COR-L47 (cell line): ENCODE results near the gene GCN1.

Source experiments
- DNase-seq: peaks from one replicate; lab custom pipeline; 2025; lab: John Stamatoyannopoulos, UW

The GCN1 gene

DNA sequence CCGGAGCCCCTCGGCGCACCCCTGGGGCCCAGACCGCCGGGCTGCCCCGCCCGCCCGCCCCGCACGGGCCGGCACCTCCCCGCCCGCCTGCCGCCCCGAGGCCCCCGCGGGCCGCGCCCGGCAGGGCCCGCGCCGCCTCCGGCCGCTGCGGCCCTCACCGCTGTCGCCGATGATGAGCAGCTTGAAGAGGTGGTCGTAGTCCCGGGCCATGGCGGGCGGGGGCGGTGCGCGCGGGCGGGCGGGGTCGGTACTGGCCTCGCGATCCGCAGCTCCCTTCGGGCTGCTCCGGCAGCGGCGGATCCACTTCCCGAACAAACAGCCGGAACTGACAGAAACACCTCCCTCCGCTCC lies 78.1 kb downstream of the GCN1 start, which contains the start of gene RAB35:
TSS of gene RAB35 (minus strand) at position 313 of the 351 bp plus-strand sequence. CDS start at position 210, 103 bp downstream.
- no peak for DNase-seq

DNA sequence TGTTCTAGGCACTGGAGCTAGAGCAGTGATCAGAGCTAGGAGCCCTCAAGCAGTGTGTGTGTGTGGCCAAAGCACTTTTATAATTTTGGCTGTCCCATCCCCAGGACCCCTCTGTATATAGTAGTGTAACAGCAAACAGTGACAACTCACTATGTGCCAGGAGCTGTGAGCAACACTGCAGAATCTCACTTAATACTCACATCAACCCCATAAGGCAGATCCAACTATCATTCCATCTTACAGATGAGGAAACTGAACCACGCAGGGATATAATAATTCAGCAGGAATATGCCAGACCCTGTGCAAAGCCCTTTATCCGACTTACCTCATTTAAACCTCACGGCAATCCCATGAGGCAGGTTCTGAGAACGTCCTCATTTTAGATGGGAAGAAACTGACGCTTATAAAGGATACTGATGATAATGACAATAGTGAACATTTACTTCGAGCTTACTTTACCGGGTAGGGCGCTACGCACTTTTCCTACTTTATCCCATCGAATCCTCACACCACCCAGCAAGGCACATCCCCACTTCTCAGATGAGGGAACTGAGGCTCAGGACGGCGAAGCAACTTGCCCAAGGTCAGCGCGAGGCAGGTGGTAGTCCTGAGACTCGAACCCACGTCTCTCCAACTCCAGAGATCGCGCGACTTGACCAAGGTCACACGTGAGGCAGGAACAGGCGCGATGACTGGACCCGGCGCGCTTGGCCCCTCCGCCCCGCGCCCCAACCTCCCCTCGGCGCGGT lies 78.6 kb downstream of the GCN1 start:
- DNase-seq, result peak; percentile 29

DNA sequence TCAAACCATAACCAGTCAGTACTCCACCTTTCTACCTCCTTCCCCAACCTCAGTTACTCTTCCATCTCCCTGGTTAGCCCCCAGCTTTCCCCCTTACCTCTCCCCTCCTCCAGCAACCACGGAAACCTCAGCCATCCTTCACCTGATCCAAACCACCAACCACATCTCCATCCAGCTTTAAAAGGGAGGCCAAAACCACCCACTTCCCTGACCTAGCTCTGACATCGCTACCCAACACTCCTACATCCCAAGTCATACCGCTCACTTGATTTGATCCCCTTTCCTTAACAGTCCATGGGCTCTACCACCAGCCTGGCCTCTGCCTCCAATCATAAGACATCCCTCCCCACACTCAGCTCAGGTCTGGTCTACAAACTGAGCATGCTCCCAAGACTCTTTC lies 79.4 kb downstream of the GCN1 start:
- no peak for DNase-seq

DNA sequence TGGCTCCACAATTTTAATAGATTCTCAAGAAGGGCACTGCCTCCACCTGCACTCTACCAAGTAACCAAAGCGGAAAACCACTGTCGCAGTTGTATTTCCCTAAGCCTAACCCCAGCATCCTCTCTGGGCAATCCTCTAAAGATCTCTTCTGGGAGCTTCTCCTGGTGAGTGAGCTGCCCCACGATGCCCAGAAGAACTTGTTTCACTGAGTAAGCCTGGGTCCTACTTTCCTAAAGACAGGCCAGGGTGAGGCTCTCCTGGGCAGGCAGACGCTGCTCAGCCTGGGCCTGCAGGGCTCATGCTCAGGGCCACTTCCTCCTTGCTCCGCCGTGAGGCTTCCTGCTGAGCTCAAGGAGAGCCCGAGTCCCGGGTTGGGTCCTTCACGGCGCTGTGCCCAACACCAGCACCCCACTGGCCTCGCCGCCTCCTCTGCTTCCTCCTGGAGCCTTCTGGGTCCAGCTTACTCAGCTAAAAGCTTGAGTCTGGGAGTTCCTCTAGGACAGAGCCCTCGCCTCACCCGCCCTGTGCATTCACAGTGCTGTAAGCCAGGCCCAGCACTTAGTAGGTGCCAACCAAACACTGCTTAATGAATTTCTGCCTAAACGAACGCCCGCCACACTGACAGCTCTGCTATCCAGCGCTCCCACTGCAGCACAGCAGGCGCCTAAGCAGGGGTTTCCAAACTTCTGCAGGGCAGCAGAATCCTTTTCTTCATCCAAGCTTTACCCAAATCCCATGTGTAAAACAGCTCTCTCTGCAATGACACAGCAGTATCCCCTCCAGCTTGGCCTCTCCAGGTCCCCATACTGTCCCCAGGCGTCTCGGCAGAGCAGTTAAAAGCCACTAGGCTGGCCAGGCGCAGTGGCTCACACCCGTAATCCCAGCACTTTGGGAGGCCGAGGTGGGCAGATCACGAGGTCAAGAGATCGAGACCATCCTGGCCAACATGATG lies 83.7 kb downstream of the GCN1 start:
- DNase-seq, result no peak

DNA sequence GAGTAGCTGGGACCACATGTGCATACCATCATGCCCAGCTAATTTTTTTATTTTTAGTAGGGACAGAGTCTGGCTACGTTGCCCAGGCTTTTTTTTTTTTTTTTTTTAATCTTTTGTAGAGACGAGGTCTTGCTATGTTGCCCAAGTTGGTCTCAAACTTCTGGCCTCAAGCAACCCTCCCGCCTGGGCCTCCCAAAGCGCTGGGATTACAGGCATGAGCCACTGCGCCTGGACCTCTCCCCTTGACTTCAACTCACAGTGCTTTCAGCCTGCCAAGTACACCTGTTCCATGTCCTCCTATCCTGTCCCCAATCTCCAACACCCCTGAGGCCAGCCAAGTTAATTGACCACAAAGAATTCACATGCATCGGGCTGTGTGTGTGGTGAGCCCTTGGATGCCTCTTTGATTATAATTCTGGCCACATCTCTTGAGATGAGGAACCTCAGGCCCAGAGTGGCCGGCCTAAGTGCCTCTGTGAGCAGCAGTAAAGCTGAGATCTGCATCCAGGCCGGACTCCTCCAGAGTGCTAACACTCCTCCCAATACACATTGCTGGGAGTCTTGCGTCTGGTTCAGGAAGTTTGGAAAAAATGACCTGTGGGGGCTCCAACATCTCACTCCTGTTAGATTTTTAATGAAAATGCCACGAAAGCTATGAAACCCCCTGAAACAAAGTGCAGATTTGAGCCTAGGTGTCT lies 84.8 kb downstream of the GCN1 start:
- no peak for DNase-seq

DNA sequence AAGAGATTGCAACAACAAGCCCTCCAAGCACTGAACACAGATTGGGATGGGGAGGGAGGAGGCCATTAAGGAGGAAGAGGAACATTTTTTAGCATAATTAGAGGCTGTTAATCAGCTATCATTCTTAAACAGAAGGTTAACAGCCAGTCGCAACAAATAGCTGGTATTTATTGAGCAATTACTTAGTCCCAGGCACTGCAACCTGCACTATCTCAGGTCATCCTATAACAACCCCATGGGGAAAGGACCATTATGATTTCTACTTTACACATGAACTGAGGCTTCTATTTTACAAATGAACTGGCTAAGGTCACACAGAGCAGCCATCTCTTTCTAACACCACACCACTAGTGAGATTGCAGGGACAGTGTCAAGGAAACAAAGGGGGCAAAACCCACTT lies 88.4 kb downstream of the GCN1 start:
- no peak for DNase-seq

DNA sequence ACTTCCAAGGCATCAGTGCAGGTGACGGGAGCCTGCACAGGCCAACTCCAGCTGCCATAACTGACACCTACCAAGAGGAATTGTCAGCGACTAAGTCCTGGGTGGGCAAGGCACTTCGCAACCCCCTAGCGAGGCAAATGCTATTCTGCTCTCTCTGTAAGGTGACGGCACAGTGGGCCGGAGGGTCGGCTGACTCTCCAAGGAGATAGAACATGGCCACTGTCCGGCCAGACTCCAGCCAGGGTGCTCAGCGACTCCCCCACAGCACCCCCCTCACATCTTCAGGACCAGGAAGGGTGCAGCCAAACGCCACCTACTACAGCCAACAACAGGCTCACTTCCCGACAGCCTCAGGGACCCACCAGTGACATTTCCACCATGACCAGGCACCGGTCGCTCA lies 91.1 kb downstream of the GCN1 start:
- DNase-seq, result no peak

DNA sequence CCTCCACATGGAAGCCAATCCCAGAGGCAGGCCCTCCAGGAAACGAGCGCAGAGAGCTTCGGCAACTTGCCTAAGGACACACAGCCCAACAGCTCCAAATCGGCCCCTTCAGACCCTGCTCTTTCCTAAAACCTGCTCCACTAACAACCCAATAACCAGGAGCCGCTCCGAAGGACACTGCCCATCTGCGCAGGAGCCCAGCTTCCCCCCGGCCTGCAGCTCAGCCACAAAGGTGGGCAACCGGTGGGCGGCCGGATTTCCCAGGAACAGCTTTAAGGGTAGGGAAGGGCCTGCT lies 91.5 kb downstream of the GCN1 start:
- no peak for DNase-seq

DNA sequence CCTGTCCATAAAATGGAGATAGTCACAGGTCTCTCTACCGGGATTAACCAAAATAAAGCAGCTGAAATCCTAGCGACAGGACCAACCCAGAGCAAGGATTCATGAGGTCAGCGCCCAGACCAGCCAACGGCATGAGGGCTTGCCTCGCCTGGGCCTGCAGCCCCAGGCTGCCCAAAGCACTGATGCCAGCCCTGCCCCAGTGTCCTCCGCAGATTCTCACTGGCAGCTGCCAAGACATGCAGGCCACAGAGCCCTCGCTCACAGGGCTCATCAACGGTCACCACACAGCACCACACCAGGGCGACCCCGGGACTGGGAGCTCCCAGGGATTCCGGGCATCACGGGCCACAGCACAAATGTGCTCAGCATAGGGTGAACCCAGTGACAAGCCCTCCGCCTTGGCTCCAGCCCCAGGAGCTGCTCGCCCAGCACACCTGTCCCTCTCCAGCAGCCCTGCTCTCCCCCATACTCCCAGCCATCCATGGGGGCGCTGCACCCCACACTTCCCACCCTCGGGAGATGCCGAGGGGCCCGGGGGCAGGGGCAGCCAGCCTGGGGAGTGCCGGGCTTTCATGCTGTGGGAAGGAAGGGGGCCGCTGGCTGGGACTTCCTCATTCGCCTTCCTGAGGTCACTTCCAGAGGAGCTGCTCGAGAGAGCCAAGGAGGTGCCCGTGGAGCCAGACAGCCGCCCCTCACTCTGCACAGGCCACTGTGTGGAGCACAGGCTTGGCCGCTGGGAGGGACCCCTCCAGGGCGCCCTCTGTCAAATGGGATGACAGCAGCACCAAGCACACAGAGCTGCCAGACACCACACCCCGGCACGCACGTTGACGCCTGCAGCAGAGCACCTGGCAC lies 92.1 kb downstream of the GCN1 start:
- DNase-seq, result no peak

DNA sequence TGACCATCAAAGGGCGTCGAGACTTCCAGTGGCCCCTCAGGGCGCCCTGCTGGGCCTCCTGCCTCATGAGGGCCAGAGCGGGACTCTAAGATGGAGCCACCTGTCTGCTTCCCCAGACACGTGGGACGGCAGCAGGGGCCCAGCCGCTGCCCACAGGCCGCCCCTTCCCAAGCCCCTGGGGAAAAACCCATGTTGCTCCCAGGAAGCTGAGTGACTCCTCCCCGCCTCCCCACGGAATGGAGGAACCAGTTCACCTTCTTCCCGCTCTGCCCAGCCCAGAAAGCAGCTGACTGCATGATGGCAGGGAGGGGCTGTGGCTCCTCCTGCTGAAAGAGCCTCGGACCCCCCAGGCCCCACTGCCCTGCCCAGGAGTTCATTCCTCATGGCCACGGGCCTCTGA lies 92.9 kb downstream of the GCN1 start:
- no peak for DNase-seq

DNA sequence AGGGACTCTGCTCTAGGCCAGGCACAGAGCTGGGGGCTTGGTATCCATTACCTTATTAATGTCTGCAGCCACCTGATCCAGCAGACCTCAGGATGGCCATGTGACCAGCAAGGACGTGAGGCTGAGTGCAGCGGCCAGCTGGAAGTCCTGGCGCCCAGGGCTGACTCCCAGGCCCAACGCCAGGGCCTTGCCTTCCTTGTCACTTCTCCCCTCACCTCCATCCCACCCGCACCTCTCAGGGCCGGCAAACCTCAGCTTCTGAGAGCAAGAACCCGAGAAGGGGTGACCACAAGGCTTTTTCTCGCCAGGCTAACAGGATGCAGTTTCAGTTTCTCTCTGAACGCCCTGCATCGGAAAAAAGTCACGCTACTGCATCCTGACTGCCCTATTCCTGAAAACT lies 93.3 kb downstream of the GCN1 start:
- no peak for DNase-seq

DNA sequence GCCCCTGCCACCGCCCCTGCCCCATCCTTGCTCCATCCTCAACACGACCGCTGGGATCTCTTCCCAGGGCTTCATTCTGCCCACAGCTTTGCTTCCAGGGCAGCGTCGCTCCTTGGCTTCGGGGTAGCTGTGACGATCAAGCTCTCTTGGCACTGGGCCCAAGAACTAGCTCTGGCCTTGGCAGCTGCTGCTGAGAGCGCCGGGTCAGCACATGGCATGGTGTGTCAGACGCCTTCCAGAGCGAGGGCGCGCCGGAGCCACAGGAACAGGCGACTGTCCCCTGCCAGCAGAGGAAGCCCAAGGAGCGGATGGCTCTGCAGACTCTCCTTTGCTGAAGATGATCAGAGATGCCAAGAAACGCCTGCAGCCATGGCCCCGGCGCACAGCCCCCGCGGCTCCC lies 93.9 kb downstream of the GCN1 start:
- DNase-seq, result no peak

DNA sequence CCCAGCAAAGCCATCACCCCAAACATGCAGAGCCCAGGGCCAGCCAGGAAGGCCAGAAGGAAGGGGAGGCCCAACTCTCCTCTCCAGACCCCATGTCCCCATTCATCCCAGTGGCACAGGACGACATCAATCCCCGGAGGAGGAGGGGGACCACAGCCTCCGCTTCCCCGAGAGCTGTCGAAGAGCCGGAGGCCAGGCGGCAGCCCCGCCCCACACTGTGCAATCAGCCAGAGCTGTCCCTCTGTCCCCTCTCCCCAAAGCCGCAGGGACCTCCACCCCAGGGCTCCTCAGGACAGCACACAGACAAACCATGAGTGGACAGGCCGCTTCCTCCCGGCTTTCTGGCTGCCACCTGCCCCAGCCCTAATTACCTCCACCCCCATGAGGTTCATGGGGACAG lies 94.8 kb downstream of the GCN1 start:
- no peak for DNase-seq

DNA sequence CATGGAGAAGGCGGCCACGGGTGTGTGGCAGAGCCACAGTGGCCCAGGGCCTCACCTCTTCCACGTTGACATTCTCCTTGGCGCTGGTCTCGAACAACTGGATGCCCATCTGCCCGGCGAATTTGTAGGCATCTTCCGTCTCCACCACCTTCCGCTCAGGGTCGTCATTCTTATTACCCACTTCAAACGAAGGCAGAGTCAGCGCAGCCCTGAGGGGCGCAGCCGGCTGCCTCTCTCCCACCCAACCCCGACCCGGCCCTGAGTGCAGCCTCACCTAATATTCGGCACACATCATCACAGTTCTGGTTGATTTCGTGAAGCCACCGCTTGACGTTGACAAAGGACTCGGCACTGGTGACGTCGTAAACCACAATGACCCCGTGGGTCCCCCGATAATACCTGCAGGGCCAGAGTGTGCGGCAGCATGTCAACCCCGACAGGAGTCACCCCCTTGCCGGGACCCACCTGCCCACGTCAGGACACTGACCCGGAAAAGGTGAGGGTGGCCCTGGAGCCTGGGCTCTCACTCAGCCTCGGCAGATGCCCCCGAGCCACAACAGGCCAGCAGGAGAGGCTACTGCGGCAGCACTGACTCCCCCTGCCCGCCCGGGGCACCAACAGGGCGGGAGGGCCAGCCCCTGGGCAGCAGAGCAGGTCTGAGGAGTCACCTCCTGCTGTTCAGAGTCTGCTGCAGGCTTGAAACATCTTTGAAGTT lies 95.6 kb downstream of the GCN1 start:
- DNase-seq, result no peak

DNA sequence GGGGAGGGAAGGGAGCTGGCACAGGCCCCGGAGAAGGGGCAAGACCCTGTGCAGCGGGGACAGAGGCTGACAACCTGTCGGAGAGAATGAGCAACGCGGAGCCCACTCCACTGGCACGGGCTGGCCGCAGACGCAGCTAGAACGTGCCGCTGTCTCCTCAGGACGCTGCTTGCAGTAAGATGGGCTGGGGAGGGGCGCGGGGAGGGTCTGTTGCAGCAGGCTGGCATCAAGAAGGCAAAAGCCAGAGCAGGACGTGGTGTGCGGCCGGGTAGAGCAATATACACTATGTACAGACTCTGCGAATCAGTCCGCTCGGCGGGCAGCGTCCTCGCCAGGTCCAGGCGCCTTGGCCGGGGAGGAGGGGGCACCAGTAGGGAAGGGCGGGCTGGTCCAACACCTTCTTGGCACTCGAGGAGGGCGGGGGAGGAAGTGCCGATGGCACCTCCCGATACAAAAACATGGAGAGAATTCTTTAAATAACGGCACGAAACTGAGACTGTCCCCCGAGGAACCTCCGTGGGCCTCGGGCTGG lies 97.8 kb downstream of the GCN1 start:
- DNase-seq, result no peak

DNA sequence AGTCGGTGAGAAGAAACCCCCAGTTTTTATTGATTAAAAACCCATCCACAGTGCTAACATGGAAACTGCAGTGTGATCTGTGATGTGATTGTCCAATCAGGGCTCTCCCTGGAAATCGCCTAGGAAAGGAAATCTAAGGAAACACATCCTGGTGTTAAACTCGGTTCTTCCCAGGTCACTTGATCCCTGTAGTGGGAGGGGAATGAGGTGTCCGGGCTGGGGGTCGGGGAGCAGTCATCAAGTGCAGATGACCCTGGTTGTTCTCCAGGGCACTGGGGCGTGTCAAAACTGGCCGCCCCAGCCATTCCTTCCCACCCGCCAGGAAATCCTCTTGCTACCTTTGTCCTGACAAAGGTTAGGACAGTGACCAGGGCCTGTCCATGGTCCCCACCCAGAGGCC lies 98.8 kb downstream of the GCN1 start:
- DNase-seq, result no peak

DNA sequence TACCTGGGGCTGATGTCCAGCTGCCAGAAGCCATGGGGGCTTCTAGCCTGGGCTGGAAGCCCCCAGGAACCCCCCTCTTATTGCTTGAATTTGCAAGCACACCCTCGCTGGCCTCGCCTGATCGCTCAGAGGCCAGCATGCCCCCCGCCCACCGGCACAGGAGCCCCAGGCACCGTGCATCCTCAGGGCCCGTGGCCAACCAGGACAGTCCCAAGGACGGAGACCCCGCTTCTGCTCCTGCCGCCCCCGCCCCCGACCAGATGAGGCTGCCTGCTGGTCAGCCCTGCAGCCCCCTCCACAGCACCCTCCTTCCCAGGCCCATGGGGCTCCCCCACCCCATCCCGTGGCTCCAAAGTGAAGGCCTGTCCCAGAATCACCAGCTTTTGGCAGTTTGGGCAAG lies 99.2 kb downstream of the GCN1 start:
- DNase-seq, result no peak

DNA sequence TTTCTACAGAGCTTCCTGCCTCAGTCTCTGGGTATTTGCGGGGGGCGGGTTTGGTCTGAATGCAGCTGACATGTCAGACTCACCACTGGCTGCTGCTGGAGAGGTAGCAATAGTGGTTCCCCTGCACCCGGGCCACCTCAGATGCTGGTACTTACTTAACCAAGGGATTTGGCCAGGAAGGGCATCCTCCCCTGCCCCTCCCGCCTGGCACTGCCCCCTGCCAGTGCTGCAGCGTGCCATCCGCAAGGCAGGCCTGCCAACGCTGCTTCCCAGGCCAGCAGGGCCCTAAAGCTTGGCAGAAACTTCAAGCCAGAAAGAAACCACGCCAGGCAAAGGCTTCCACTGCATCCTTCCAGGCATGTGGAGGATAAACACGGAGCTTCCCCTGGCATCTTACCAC lies 100.0 kb downstream of the GCN1 start:
- no peak for DNase-seq

DNA sequence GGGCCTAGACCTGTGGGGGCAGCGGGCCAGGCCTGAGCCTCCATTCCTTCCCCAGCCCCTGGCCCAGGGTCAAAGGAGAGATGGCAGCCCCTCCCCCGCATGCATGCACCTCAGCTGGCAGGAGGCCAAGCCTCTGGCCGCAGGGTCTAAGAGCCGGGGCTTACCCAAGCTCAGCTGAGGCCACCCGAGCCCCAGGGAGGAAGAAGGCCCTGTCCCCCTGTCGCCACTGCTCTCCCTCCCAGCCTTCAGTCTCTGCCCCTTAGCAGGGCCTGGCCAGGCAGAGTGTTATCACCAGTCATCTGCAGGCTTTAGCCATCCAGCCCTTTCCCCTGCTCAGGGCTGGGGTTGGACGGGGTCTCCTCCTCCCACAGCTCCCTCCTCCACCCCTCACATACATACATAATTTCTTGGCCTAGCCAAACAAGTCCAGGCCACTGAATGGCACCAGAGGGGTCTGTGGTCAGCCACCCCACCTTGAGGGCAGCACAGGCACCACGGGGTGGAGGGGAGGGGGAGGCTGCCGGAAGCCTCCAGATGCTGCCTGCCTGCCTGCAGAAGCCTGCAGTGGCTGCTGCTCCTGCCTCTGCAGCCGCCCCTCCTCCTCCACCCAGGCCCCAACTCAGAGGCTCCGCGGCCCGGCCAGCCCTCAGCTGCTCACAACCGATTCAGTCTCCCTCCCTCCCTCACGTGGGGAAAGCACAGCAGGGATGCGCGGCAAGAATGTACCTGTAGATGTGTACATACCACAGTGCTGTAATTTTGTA lies 100.7 kb downstream of the GCN1 start:
- no peak for DNase-seq

DNA sequence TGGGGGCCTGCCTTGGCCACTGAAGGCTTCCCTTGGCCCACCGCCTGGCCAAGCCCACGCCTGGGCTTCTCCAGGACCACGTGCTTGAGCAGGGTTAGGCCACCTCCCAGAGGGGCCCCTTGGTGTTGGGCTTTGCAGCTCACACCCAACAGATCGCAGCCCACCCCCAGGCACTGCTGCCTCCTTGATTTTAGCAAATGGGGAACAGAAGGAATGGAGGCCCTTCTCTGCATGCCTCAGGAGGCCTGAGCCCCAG lies 101.3 kb downstream of the GCN1 start:
- no peak for DNase-seq
